NB4 (cell line): ENCODE results near the gene LGALS4.
"Not testable (repeated sequence)": the region's sequence is repeated elsewhere in the genome, so short reads cannot be mapped to it uniquely, and the experiment has no call there.

Experiments
- CTCF ChIP-seq: IDR thresholded peaks from one replicate; pipeline ENCODE4 v1.5.1; 2012; ENCODE audit warnings: low read depth, low read length
- POLR2A ChIP-seq: IDR thresholded peaks from 2 replicates; pipeline ENCODE4 v1.6.1; 2011; ENCODE audit warnings: mild to moderate bottlenecking; ENCODE audit not compliant: insufficient read length; ENCODE audit errors: extremely low read depth

- TF ChIP-seq POLR2A, CTCF: not testable (repeated sequence)
Observed at GRCh38 chr19:38761884-38762389, 50.8 kb downstream of the LGALS4 start.
